ENCODE results near the gene SLC35A1.
"Not testable (repeated sequence)": the region's sequence is repeated elsewhere in the genome, so short reads cannot be mapped to it uniquely, and the experiment has no call there.

SLC35A1 gene

GRCh38 chr6:87472525-87473418 is at the start of gene SLC35A1:
Gene SLC35A1 (plus strand): TSS chr6:87472974. CDS start chr6:87473004, 30 bp downstream.
- DNase-seq (ENCODE audit: low spot score): peak; percentile 84

GRCh38 chr6:87426789-87427188 is 46.0 kb upstream of the SLC35A1 start:
- DNase-seq (ENCODE audit: low spot score): no peak

GRCh38 chr6:87430499-87430898 is 42.3 kb upstream of the SLC35A1 start:
- no peak for DNase-seq (ENCODE audit: low spot score)

DNA sequence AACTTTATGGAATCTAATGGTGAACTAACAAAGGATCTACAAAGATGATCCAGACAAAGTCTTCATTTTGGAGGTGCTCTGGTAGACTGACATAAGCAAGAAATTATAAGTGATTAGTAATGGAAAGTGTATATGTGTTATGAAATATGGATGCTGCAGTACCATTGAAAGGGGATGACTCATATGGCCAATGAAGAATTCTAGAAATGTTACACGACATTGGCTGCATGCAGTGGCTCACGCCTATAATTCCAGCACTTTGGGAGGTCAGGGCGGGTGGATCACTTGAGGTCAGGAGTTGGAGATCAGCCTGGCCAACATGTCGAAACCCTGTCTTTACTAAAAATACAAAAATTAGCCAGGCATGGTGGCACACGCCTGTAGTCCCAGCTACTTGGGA is 41.5 kb upstream of the SLC35A1 start:
- DNase-seq (ENCODE audit: low spot score): no peak

DNA sequence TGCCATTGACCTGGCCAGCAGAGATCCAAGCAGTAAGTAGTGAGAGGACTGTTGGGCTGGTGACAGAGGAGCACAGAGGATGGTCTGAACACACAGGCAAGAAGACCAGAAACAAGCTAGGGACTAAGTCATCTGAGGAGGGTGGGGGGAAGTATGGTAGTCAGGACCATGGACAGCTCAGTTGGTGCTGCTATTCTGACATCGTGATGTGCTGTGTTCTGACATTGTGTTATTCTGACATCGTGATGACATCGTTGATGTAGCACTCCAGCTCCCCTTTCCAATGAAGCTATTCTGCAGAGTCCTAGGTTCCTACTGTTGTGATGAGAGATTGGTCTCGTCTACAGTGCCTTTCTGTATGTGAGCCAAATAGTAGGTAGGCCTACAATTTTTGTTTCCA is 36.3 kb upstream of the SLC35A1 start:
- DNase-seq (ENCODE audit: low spot score): peak; percentile 59

DNA sequence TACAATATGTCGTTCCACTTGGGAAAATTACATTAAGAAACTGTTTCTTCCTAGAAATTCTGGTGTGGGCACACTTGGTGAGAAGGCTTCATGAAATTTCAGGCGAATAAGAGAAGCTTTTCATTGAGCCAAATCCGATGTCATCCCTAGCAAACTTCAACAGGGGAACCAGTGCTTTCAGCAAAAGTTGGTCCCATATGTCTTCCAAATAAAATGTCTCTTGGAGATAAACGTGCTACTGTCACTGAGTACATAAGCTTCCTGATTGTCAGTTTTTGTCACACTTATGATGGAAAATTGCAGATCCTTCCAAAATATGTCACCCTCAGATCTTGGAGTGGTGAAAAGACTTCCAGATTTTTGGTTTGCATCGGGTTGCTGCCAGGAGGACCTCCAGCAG is 31.1 kb upstream of the SLC35A1 start:
- no peak for DNase-seq (ENCODE audit: low spot score)

DNA sequence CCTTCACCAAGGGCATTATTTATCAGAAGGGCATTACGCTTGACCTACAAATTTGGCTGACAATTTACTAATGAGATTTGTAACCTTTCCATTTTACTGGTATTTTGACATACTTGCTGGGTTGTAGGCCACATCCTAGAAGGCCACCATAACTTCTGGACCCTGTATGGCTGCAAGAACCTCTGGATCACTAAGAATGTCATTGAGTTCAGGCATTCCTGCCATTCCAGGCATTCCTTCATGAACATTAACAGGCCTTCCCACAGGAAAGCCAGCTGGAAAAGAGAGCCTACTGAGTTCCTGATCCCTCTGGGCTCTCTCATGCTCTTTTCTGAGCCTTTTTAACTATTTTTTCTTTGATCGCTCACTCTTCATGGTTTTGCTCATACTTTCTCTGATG is 28.4 kb upstream of the SLC35A1 start:
- peak; percentile 42 for DNase-seq (ENCODE audit: low spot score)

DNA sequence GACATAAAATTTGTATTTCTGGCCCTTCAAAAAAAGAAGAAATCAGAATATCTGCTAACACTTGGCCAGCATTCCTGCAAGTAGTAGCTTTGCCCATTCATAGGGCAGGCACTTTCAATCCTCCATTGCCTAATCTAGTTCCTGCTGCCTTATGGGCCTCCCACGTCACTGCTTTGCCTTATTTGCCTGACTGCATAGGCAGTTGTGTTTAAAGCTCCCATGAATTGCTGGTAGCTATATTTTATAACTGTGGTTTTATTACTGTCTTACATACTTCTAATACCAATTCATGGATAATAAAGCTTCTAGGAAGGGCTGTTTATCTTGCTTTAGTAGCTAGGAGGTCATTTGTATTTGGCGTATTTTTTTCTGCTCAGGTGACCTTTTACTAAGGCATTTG is 7.7 kb upstream of the SLC35A1 start:
- DNase-seq (ENCODE audit: low spot score): no peak

DNA sequence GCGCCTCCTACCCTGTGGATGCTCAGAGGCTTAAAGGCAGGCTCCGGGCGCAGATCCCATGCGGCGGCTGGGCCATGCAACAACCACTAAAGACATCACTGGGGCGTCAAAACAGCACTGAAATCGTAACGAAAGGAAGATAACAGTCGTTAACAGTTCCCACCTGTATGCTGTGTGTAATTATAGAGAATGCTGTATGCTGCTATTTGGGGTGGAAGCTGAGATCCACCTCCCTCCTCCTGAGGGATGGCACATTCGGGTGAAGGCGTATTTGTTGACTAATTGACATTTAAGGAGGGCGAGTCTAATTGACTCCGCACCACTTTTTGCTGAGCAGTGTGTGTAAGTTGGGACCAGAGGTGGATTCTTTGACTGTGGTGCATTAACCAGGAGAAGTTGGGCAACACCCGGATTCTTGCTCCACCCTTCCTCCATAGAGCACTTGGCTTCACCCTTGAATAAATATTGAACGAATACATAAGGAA is 687 bp downstream of the SLC35A1 start:
- peak; percentile 47 for DNase-seq (ENCODE audit: low spot score)

DNA sequence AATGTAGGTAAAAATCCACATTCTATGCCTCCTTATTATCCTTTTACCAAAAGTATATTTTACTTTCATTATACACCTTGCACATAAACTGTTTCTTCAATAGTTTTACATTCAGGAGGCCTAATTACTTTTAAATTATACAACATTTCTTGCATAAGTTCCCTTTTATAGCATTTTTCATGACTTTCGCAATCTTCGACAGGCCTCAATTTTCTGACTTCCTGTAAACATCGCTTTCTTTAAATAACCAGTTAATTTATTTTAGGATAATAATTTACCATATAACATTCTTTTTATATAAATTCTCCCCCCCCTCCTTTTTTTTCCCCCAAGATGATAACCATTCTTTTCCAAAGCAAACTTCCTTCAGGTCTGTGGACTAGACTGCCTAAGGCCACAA is 9.2 kb downstream of the SLC35A1 start:
- no peak for DNase-seq (ENCODE audit: low spot score)

GRCh38 chr6:87482366-87482765 is 9.6 kb downstream of the SLC35A1 start:
- DNase-seq (ENCODE audit: low spot score): no peak

- DNase-seq (ENCODE audit: low spot score): peak; percentile 94
Observed at GRCh38 chr6:87483929-87484328, 11.2 kb downstream of the SLC35A1 start.

- peak; percentile 29 for DNase-seq (ENCODE audit: low spot score)
Observed at GRCh38 chr6:87484491-87484890, 11.7 kb downstream of the SLC35A1 start.

GRCh38 chr6:87487555-87487954 is 14.8 kb downstream of the SLC35A1 start:
- no peak for DNase-seq (ENCODE audit: low spot score)

GRCh38 chr6:87489326-87489725 is 16.6 kb downstream of the SLC35A1 start:
- not testable (repeated sequence) for DNase-seq (ENCODE audit: low spot score)

DNA sequence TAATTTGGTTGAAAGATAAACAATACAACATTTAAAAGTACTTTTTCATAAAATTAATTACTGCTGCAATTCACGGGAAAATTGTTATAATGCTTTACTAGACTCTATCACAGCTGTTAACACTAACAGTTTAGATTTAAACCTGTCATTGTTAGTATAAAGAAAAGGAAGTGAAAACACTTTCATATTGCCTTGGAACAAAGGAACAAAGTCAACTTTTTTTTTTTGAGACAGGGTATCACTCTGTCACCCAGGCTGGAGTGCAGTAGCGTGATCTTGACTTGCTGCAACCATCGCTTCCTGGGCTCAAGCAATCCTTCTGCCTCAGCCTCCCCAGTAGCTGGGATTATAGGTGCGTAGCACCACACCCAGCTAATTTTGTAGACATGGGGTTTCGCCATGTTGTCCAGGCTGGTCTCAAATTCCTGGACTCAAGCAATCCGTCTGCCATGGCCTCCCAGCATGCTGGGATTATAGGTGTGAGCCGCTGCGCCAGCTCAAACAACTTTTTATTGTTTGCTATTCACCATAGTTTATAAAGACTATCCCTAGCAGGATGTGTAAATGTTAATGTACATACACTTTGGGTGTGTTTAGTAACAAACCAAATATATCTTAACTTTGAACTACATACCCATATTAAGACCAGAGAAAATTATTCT is 22.1 kb downstream of the SLC35A1 start:
- no peak for DNase-seq (ENCODE audit: low spot score)

DNA sequence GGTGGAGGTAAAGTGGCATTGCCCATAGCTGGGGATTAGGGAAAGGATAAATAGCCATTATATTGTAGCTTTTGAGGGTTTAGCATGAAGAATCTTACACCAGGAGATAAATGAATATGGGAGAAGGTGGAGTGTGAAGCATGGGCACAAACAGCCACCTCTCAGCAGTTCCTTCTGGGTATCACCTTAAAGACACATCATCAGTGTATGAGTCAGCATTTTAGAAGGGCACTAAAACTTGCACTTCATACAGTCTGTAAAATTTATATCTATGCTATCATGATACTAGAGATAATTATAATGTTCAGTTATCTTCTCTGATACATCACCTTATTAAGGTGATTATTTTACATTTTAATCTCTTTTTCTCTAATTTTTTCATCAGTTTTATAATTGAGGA is 25.3 kb downstream of the SLC35A1 start:
- no peak for DNase-seq (ENCODE audit: low spot score)

GRCh38 chr6:87501809-87502572 is 29.2 kb downstream of the SLC35A1 start:
- peak; percentile 67 for DNase-seq (ENCODE audit: low spot score)

DNA sequence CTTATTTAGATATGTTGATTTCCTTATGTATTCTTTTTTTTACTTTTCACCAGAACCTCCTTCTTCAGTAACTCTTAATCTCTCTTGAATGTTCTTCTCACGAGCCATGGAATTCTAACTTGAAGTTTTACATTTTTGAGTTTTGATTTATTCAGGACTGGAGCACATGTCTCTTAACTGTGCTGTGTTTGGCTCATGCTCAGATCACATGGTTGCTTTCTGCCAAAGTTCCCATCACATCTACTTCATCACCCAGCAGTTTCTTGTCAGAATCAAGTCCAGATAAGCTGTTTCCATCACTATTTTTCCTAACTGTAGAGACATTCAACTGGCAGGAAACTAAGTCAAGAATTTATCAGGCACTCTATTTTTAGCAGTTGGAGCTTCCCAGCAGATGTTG is 31.7 kb downstream of the SLC35A1 start:
- no peak for DNase-seq (ENCODE audit: low spot score)

DNA sequence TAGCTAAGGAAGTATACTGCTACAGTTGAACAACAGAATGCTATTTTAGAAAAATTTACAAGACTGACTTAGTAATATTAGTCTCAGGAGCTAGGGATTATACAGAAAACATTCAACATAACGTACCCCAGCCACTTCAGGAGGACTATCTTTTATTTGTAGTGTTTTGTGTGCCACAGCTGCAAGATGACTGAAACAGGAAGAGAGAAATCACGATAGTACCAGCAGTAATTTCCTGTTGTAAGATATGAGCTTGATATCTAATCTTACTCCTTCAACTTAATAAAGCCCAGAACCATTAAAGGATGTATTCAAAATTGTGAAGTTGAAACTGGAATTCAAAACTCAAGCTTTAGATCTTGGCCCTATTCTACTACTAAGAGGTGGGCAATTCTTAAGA is 42.1 kb downstream of the SLC35A1 start:
- DNase-seq (ENCODE audit: low spot score): no peak

- no peak for DNase-seq (ENCODE audit: low spot score)
Observed at GRCh38 chr6:87518453-87518852, 45.7 kb downstream of the SLC35A1 start.

DNA sequence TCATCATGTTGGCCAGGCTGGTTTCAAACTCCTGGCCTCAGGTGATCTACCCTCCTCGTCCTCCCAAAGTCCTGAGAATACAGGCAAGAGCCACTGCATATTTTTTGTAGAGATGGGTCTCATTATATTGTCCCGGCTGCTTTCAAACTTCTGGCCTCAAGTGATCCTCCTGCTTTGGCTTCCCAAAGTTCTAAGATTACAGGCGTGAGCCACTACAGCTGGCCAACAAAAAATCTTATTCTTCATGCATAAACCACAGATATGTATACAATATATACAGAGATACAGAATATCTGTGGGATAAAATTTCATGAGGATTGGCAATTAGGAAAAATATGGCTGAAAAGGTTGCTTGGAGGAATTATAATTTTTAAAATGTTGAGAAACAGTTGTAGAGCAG is 49.9 kb downstream of the SLC35A1 start:
- DNase-seq (ENCODE audit: low spot score): no peak

DNA sequence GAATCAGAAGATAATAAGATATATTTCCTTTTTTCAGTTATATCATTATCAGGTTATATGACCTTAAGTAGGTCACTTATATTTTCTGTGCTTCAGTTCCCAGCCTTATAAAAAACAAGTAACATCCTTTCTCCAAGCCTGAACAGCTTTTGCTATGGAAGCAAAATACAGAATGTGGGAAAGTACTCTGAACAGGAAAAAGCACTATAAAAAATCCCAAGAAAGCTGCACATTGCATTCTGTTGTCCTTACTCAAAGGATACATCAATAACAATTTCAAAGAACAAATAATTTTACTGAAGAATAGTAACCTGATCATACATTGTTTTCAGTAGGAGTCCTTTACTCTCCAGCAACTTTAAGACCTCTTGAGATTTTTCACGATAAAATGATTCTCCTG is 56.4 kb downstream of the SLC35A1 start:
- no peak for DNase-seq (ENCODE audit: low spot score)
